Smooth muscle cell (in vitro differentiated cells): ENCODE measurements around the gene SMIM17. TPM values are rescaled to one million over a fixed set of nuclear protein-coding genes. Genes with fewer than 3 reads are reported as not detected.
"Not testable (repeated sequence)": the region's sequence is repeated elsewhere in the genome, so short reads cannot be mapped to it uniquely, and the experiment has no call there.

Source experiments
- DNase-seq: peaks from one replicate; lab custom pipeline; 2025; ENCODE audit not compliant: unreplicated experiment; lab: John Stamatoyannopoulos, UW
- H2AFZ ChIP-seq: fragments of 200-600 bp; sonication (generic); 2 replicates; pipeline ENCODE4 v1.6.0; 2016; ENCODE audit warnings: antibody characterized with exemption, low read depth, mild to moderate bottlenecking
- H3F3A ChIP-seq: fragments of 200-600 bp; sonication (generic); 2 replicates; pipeline ENCODE4 v1.6.0; 2017; ENCODE audit warnings: antibody characterized with exemption, low read depth
- H3K27ac ChIP-seq: fragments of 200-600 bp; sonication (generic); 2 replicates; pipeline ENCODE4 v1.5.1; 2016; ENCODE audit warnings: low read depth, mild to moderate bottlenecking
- H3K27me3 ChIP-seq: fragments of 200-600 bp; sonication (generic); 2 replicates; pipeline ENCODE4 v1.6.1; 2016; ENCODE audit warnings: low read depth, mild to moderate bottlenecking
- H3K36me3 ChIP-seq: fragments of 200-600 bp; sonication (generic); 2 replicates; pipeline ENCODE4 v1.5.1; 2016; ENCODE audit warnings: low read depth
- H3K4me1 ChIP-seq: fragments of 200-600 bp; sonication (generic); 2 replicates; pipeline ENCODE4 v1.5.1; 2016; ENCODE audit warnings: low read depth
- H3K4me2 ChIP-seq: fragments of 200-600 bp; sonication (generic); 2 replicates; pipeline ENCODE4 v1.6.0; 2016; ENCODE audit warnings: mild to moderate bottlenecking
- H3K4me3 ChIP-seq: fragments of 200-600 bp; sonication (generic); 2 replicates; pipeline ENCODE4 v1.5.1; 2016; ENCODE audit warnings: mild to moderate bottlenecking
- H3K79me2 ChIP-seq: fragments of 200-600 bp; sonication (generic); 2 replicates; pipeline ENCODE4 v1.6.0; 2016; ENCODE audit warnings: low read depth, mild to moderate bottlenecking
- H3K9ac ChIP-seq: fragments of 200-600 bp; sonication (generic); 2 replicates; pipeline ENCODE4 v1.6.0; 2016; ENCODE audit warnings: low read depth
- H3K9me3 ChIP-seq: fragments of 200-600 bp; sonication (generic); replicated peaks from 2 replicates; pipeline ENCODE4 v1.5.1; 2016; ENCODE audit warnings: low read depth
- H4K20me1 ChIP-seq: fragments of 200-600 bp; sonication (generic); 2 replicates; pipeline ENCODE4 v1.6.0; 2016; ENCODE audit warnings: low read depth
- WGBS: methylation state at CpG from one replicate; pipeline ENCODE4 v1.1.7; 2016; ENCODE audit warnings: low lambda C conversion rate; 5-methylcytosine and 5-hydroxymethylcytosine counted together
- polyA plus RNA-seq: library from polyadenylated mRNA; unstranded; fragments of >200 nt; fragmentation: Nextera tagmentation; extraction: Ambion mirVana; gene quantifications from 2 replicates; pipeline ENCODE4 v1.2.1, GENCODE V29; 2016
- total RNA-seq: library from RNA; depleted of rRNA; stranded (reverse); fragments of >200 nt; gene quantifications from 2 replicates; pipeline ENCODE4 v1.2.3, GENCODE V29; 2014
- TF ChIP-seq, protein P1 (sequence below): fragments of 200-600 bp; sonication (generic); IDR thresholded peaks from 2 replicates; pipeline ENCODE4 v1.5.1; 2017; ENCODE audit warnings: borderline replicate concordance, mild to moderate bottlenecking, antibody characterized with exemption; ENCODE audit not compliant: insufficient read depth, poor library complexity, severe bottlenecking

The SMIM17 gene
- total and polyA plus RNA-seq, 2 experiments from 2014 or later = 0.63 to 0.94 TPM

DNA sequence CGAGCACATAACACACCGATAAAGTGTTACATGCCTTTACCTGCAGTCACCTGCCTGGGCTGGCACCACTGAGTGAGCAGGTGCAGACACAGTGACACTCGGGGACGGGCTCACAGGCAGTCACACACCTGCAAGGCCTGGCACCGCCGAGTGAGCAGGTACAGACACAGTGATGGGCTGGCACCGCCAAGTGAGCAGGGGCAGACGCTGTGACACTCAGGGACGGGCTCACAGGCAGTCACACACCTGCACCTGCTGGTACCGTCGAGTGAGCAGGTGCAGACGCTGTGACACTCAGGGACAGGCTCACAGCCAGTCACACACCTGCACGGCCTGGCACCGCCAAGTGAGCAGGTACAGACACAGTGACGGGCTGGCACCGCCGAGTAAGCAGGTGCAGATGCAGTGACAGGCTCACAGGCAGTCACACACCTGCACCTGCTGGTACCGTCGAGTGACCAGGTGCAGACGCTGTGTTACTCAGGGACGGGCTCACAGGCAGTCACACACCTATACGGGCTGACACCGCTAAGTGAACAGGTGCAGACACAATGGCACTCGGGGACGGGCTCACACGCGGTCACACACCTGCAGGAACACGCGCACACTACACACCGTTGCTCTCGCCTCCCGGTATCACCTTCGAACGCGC is 28.1 kb downstream of the SMIM17 start:
- Histone ChIP-seq H3F3A (no peaks in the 10 kb centered on the region), H3K4me1 (no peaks in the 10 kb centered on the region), H3K27me3 (no peaks in the 10 kb centered on the region), H3K36me3 (no peaks in the 10 kb centered on the region), H3K9me3 (no peaks in the 10 kb centered on the region), H3K4me2 (no peak overlapping the region), H4K20me1 (no peaks in the 10 kb centered on the region), H2AFZ (no peak overlapping the region), H3K9ac (no peak overlapping the region), H3K79me2 (no peaks in the 10 kb centered on the region), H3K4me3 (no peak overlapping the region), H3K27ac (no peak overlapping the region)
- TF ChIP-seq, protein P1, sequence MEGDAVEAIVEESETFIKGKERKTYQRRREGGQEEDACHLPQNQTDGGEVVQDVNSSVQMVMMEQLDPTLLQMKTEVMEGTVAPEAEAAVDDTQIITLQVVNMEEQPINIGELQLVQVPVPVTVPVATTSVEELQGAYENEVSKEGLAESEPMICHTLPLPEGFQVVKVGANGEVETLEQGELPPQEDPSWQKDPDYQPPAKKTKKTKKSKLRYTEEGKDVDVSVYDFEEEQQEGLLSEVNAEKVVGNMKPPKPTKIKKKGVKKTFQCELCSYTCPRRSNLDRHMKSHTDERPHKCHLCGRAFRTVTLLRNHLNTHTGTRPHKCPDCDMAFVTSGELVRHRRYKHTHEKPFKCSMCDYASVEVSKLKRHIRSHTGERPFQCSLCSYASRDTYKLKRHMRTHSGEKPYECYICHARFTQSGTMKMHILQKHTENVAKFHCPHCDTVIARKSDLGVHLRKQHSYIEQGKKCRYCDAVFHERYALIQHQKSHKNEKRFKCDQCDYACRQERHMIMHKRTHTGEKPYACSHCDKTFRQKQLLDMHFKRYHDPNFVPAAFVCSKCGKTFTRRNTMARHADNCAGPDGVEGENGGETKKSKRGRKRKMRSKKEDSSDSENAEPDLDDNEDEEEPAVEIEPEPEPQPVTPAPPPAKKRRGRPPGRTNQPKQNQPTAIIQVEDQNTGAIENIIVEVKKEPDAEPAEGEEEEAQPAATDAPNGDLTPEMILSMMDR = no peak
- 94% methylated on average over 35 of the region's 35 CpGs for WGBS
- DNase-seq = no peak

DNA sequence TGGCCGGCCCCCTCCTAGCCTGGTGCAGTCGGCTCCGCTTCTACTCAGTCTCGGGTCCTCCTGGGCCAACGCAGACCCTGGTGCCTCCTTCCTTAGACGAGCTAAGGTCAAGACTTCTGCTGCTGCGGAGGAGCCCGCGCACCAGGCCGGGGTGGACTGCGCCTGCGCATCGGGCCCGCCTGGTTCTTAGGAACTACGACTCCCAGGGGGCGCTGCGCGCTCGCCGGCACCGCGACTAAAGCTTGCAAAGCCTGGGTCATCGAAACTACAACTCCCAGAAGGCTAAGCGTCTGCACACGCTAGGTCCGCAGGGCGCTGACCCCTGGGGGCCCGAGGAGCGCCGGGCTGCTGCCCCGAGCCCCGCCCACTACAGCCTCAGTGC is 28.6 kb downstream of the SMIM17 start, which contains the start of gene ZNF835:
Gene ZNF835 (minus strand): TSS at position 145 of the 382 bp plus-strand sequence. CDS start 6,559 bp downstream, outside the sequence.
- H3K4me1 ChIP-seq = no peaks in the 10 kb centered on the region
- H3K9me3 ChIP-seq = no peaks in the 10 kb centered on the region
- H2AFZ ChIP-seq = no peak within 1 kb of the TSS
- no peaks in the 10 kb centered on the region for H4K20me1 ChIP-seq
- no peaks in the 10 kb centered on the region for H3F3A ChIP-seq
- H3K4me3 ChIP-seq = no peak within 1 kb of the TSS
- TF ChIP-seq, protein P1 = no peak
- DNase-seq = no peak
- 94% methylated on average over 32 of the region's 32 CpGs for WGBS
- H3K36me3 ChIP-seq = no peaks in the 10 kb centered on the region
- no peaks in the 10 kb centered on the region for H3K79me2 ChIP-seq
- H3K27me3 ChIP-seq = no peaks in the 10 kb centered on the region
- H3K9ac ChIP-seq = no peak within 1 kb of the TSS
- H3K4me2 ChIP-seq = no peak within 1 kb of the TSS
- H3K27ac ChIP-seq = no peak within 1 kb of the TSS

DNA sequence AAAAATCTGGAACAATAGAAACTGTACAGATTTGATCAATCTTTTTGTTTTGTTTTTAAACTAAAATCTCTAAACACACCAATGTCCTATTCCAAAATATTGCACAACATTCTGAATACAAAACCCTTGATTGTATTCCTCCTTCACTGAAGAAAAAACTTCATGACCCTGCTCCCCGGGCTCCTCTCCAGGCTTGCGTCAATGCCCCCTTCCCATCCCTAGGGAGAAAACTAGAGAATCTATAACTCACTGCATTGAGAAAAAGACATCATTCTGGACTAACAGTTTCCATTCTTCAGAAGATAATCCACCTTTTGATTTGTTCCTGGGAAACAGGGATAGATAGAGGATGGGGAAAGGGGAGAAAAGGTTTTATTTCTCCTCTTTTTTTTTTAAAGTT is 29.7 kb downstream of the SMIM17 start:
- not testable (repeated sequence) for H3K27me3 ChIP-seq, H3K79me2 ChIP-seq, H3K9ac ChIP-seq, H2AFZ ChIP-seq, H3K4me2 ChIP-seq, DNase-seq, H3K4me3 ChIP-seq, H3K9me3 ChIP-seq, H3F3A ChIP-seq, H3K36me3 ChIP-seq, H3K27ac ChIP-seq, H4K20me1 ChIP-seq, H3K4me1 ChIP-seq
- 90% methylated on average over 2 of the region's 2 CpGs for WGBS

DNA sequence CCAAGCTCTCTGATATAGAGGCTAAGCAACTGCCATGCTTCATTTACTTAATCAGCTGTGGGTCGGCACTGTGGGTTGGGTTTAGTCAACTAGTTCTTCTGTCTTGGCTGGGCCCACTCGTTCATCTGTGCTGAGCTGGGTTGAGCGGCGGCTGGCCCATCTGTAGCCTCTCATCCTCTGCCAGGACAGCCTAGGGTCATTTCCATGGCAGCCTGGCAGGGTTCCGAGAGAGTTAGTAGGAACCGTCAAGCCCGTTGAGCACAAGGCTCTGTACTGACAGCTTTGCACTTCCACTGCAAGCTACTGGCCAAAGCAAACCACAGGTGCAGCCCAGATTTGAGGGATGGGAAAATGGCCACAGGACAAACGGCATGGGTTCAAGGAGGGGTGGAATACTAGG is 35.2 kb downstream of the SMIM17 start:
- Histone ChIP-seq H4K20me1 (no peaks in the 10 kb centered on the region), H3K4me1 (no peaks in the 10 kb centered on the region), H3K9me3 (peaks cover 11% of the 10 kb centered on the region), H3K36me3 (no peaks in the 10 kb centered on the region), H3K27me3 (no peaks in the 10 kb centered on the region), H3K4me2 (no peak overlapping the region), H3F3A (no peaks in the 10 kb centered on the region), H3K4me3 (no peak overlapping the region), H3K9ac (no peak overlapping the region), H3K27ac (no peak overlapping the region), H3K79me2 (no peaks in the 10 kb centered on the region), H2AFZ (no peak overlapping the region)
- 82% methylated on average over 8 of the region's 8 CpGs for WGBS
- TF ChIP-seq, protein P1 = no peak
- no peak for DNase-seq
